ENCODE results near the gene ZNF668.

Gene ZNF668

GRCh38 chr16:31079342-31079944, 5.4 kb upstream of the ZNF668 start:
- no peak for DNase-seq (ENCODE audit: extremely low spot score)
- ChIA-PET CTCF (no interaction called here), POLR2A (no interaction called here)
- TF ChIP-seq HDGF (IDR thresholded peaks at IDR 0.05; ENCODE audit: borderline replicate concordance) (no peak), LEF1 (IDR thresholded peaks at IDR 0.05; ENCODE audit: borderline replicate concordance) (no peak), CTBP1 (IDR thresholded peaks at IDR 0.05; ENCODE audit: borderline replicate concordance) (no peak), NFRKB (IDR thresholded peaks at IDR 0.05) (no peak), SUZ12 (IDR thresholded peaks at IDR 0.05) (no peak), SP1 (IDR thresholded peaks at IDR 0.05) (no peak), ARNT (IDR thresholded peaks at IDR 0.05) (no peak), TARDBP (IDR thresholded peaks at IDR 0.05) (no peak), ELF4 (IDR thresholded peaks at IDR 0.05) (no peak), L3MBTL2 (conservative IDR thresholded peaks at IDR 0.05) (no peak), ZNF384 (IDR thresholded peaks at IDR 0.05) (no peak), FOXA1 (IDR thresholded peaks at IDR 0.05) (no peak), FOXM1 (IDR thresholded peaks at IDR 0.05; ENCODE audit: borderline replicate concordance) (no peak), BHLHE40 (IDR thresholded peaks at IDR 0.05; ENCODE audit: borderline replicate concordance) (no peak), FOXK2 (IDR thresholded peaks at IDR 0.05) (no peak)

DNA sequence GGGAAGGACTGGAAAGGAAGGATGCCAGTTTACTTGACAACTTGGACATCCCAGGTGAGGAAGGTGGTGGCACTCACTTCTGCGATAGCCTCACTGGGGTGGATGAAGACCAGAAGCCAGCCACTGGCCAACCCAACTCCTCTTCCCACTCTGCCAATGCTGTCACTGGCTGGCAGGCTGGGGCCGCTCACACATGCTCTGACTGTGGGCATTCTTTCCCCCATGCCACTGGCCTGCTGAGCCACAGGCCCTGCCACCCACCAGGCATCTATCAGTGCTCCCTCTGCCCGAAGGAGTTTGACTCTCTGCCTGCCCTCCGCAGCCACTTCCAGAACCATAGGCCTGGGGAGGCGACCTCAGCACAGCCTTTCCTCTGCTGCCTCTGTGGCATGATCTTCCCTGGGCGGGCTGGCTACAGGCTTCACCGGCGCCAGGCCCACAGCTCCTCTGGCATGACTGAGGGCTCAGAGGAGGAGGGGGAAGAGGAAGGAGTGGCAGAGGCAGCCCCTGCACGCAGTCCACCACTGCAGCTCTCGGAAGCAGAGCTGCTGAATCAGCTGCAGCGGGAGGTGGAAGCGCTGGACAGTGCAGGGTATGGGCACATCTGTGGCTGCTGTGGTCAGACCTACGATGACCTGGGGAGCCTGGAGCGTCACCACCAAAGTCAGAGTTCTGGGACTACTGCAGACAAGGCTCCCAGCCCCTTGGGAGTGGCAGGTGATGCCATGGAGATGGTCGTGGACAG, 4.7 kb upstream of the ZNF668 start:
- TF ChIP-seq SP1 (IDR thresholded peaks at IDR 0.05), result no peak
- no peak for TF ChIP-seq BHLHE40 (IDR thresholded peaks at IDR 0.05; ENCODE audit: borderline replicate concordance)
- TF ChIP-seq TARDBP (IDR thresholded peaks at IDR 0.05), result no peak
- TF ChIP-seq FOXM1 (IDR thresholded peaks at IDR 0.05; ENCODE audit: borderline replicate concordance), result no peak
- TF ChIP-seq NFRKB (IDR thresholded peaks at IDR 0.05), result no peak
- no peak for TF ChIP-seq PKNOX1 (IDR thresholded peaks at IDR 0.05)
- TF ChIP-seq FOXK2 (IDR thresholded peaks at IDR 0.05), result no peak
- ChIA-PET CTCF (no interaction called here), POLR2A (interaction anchor here (1.4 kb wide), 1 partner anchor 63 kb away, joined by 3 read pairs; no protein-coding TSS in a partner anchor)
- no peak for DNase-seq (ENCODE audit: extremely low spot score)

- no peak for DNase-seq (ENCODE audit: extremely low spot score)
- ChIA-PET CTCF (no interaction called here), POLR2A (interaction anchor here (0.8 to 1.6 kb wide), 3 partner anchors 9 to 64 kb away, joined by 3 to 4 read pairs (median 4); no protein-coding TSS in a partner anchor)
- TF ChIP-seq CTBP1 (IDR thresholded peaks at IDR 0.05; ENCODE audit: borderline replicate concordance) (no peak), ZNF384 (IDR thresholded peaks at IDR 0.05) (no peak), TARDBP (IDR thresholded peaks at IDR 0.05) (no peak), FOXK2 (IDR thresholded peaks at IDR 0.05) (no peak), SP1 (IDR thresholded peaks at IDR 0.05) (no peak), ARNT (IDR thresholded peaks at IDR 0.05) (no peak), FOXM1 (IDR thresholded peaks at IDR 0.05; ENCODE audit: borderline replicate concordance) (no peak), HDGF (IDR thresholded peaks at IDR 0.05; ENCODE audit: borderline replicate concordance) (no peak), SUZ12 (IDR thresholded peaks at IDR 0.05) (no peak), BHLHE40 (IDR thresholded peaks at IDR 0.05; ENCODE audit: borderline replicate concordance) (no peak), NFRKB (IDR thresholded peaks at IDR 0.05) (no peak), LEF1 (IDR thresholded peaks at IDR 0.05; ENCODE audit: borderline replicate concordance) (no peak), PKNOX1 (IDR thresholded peaks at IDR 0.05) (no peak), ELF4 (IDR thresholded peaks at IDR 0.05) (no peak), FOXA1 (IDR thresholded peaks at IDR 0.05) (no peak), L3MBTL2 (conservative IDR thresholded peaks at IDR 0.05) (no peak)
Observed at GRCh38 chr16:31077592-31078396, 3.8 kb upstream of the ZNF668 start.

DNA sequence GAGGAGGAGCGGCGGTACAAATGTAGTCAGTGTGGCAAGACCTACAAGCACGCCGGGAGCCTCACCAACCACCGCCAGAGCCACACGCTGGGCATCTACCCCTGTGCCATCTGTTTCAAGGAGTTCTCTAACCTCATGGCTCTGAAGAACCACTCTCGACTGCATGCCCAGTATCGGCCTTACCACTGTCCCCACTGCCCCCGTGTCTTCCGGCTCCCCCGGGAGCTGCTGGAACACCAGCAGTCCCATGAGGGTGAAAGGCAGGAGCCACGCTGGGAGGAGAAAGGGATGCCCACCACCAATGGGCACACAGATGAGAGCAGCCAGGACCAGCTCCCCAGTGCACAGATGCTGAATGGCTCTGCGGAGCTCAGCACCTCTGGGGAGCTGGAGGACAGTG, 3.0 kb upstream of the ZNF668 start:
- CTCF ChIA-PET, result no interaction called here
- TF ChIP-seq FOXA1 (IDR thresholded peaks at IDR 0.05), result no peak
- DNase-seq (ENCODE audit: extremely low spot score), result no peak
- POLR2A ChIA-PET, result interaction anchor here (0.8 to 1.6 kb wide), 2 partner anchors 9 to 19 kb away, joined by 4 read pairs; no protein-coding TSS in a partner anchor

GRCh38 chr16:31076319-31076718, 2.3 kb upstream of the ZNF668 start:
- POLR2A ChIA-PET, result interaction anchor here (1.2 kb wide), 1 partner anchor 13 kb away, joined by 3 read pairs; the partner anchor contains the start of gene PRSS53
- CTCF ChIA-PET, result no interaction called here
- TF ChIP-seq SUZ12 (IDR thresholded peaks at IDR 0.05) (no peak), BHLHE40 (IDR thresholded peaks at IDR 0.05; ENCODE audit: borderline replicate concordance) (no peak), CTBP1 (IDR thresholded peaks at IDR 0.05; ENCODE audit: borderline replicate concordance) (no peak), TARDBP (IDR thresholded peaks at IDR 0.05) (no peak), HDGF (IDR thresholded peaks at IDR 0.05; ENCODE audit: borderline replicate concordance) (no peak), NFRKB (IDR thresholded peaks at IDR 0.05) (no peak), PKNOX1 (IDR thresholded peaks at IDR 0.05) (no peak), ELF4 (IDR thresholded peaks at IDR 0.05) (no peak)
- no peak for DNase-seq (ENCODE audit: extremely low spot score)
